ENCODE data around the gene RB1.
"Not testable (repeated sequence)": the region's sequence is repeated elsewhere in the genome, so short reads cannot be mapped to it uniquely, and the experiment has no call there.

Gene RB1

GRCh38 chr13:48299591-48299990 lies 4.0 kb upstream of the RB1 start:
- DNase-seq = no peak

GRCh38 chr13:48302871-48303358 lies 636 bp upstream of the RB1 start:
- DNase-seq = no peak

GRCh38 chr13:48304143-48304876 lies 759 bp downstream of the RB1 start:
- DNase-seq = no peak

GRCh38 chr13:48311223-48311622 lies 7.7 kb downstream of the RB1 start:
- no peak for DNase-seq

GRCh38 chr13:48315969-48316650 lies 12.6 kb downstream of the RB1 start:
- no peak for DNase-seq

- no peak for DNase-seq
Measured at GRCh38 chr13:48316826-48317510, 13.4 kb downstream of the RB1 start.

- DNase-seq = no peak
Measured at GRCh38 chr13:48317511-48318376, 14.2 kb downstream of the RB1 start.

GRCh38 chr13:48318377-48318811 lies 14.8 kb downstream of the RB1 start:
- DNase-seq = no peak

- no peak for DNase-seq
Measured at GRCh38 chr13:48318821-48319511, 15.4 kb downstream of the RB1 start.

GRCh38 chr13:48319531-48320398 lies 16.2 kb downstream of the RB1 start:
- no peak for DNase-seq

- no peak for DNase-seq
Measured at GRCh38 chr13:48320399-48320790, 16.8 kb downstream of the RB1 start.

GRCh38 chr13:48320891-48321510 lies 17.4 kb downstream of the RB1 start:
- no peak for DNase-seq

- no peak for DNase-seq
Measured at GRCh38 chr13:48322294-48322693, 18.7 kb downstream of the RB1 start.

- no peak for DNase-seq
Measured at GRCh38 chr13:48333976-48334375, 30.4 kb downstream of the RB1 start.

- DNase-seq = no peak
Measured at GRCh38 chr13:48334534-48335127, 31.1 kb downstream of the RB1 start.

GRCh38 chr13:48339198-48339597 lies 35.6 kb downstream of the RB1 start:
- DNase-seq = not testable (repeated sequence)

GRCh38 chr13:48344264-48344663 lies 40.7 kb downstream of the RB1 start:
- DNase-seq = no peak

GRCh38 chr13:48346583-48346982 lies 43.0 kb downstream of the RB1 start:
- no peak for DNase-seq

GRCh38 chr13:48349525-48349924 lies 46.0 kb downstream of the RB1 start:
- DNase-seq = no peak

GRCh38 chr13:48353590-48353989 lies 50.0 kb downstream of the RB1 start:
- DNase-seq = no peak
